HepG2 (cell line): Measurements from ENCODE around the gene TMEM220. TPM values are rescaled to one million over a fixed set of nuclear protein-coding genes. Genes with fewer than 3 reads are reported as not detected.

ENCODE experiments used
- ATF7-NPFF ChIP-seq: sonication (generic); formaldehyde crosslinking; IDR thresholded peaks from 2 replicates; pipeline ENCODE4 v1.8.1; 2023; ENCODE audit warnings: mild to moderate bottlenecking, low read depth, missing genetic modification reagents, moderate library complexity
- CREM ChIP-seq, 2 experiments: sonication (generic) in 1 of 2; formaldehyde crosslinking in 1 of 2; IDR thresholded peaks; 2 replicates each; pipeline versions ENCODE4 v1.4.0 to v1.6.1; 2016 to 2020; ENCODE audit warnings: antibody characterized with exemption in 1 of 2, mild to moderate bottlenecking in 1 of 2, missing genetic modification reagents in 1 of 2
- FOXA1 ChIP-seq, 2 experiments: fragments of 450-650 bp in 1 of 2; sonication (generic) in 1 of 2; formaldehyde crosslinking in 1 of 2; IDR thresholded peaks; 2 replicates each; pipeline versions ENCODE4 v1.4.0 to v1.6.1; 2016 to 2020; ENCODE audit warnings: missing genetic modification reagents in 1 of 2
- GATA4 ChIP-seq: sonication (generic); IDR thresholded peaks from 2 replicates; pipeline ENCODE4 v1.6.1; 2016; ENCODE audit warnings: antibody characterized with exemption, low read depth, borderline replicate concordance
- ISL2 ChIP-seq: sonication (generic); formaldehyde crosslinking; IDR thresholded peaks from 2 replicates; pipeline ENCODE4 v1.5.0; 2020; ENCODE audit warnings: missing genetic modification reagents
- SOX6 ChIP-seq, 2 experiments: fragments of 450-650 bp in 1 of 2; sonication (generic) in 1 of 2; formaldehyde crosslinking in 1 of 2; IDR thresholded peaks; 2 replicates each; pipeline versions ENCODE4 v1.4.0 to v1.6.1; 2017 to 2020; ENCODE audit warnings: antibody characterized with exemption in 1 of 2, mild to moderate bottlenecking in 1 of 2, missing genetic modification reagents in 1 of 2
- TBX3 ChIP-seq: fragments of 450-650 bp; IDR thresholded peaks from 2 replicates; pipeline ENCODE4 v1.6.1; 2017; ENCODE audit warnings: antibody characterized with exemption, mild to moderate bottlenecking, inconsistent platforms, borderline replicate concordance
- ZNF3 ChIP-seq: IDR thresholded peaks from 2 replicates; pipeline ENCODE4 v1.7.0; 2017; ENCODE audit warnings: inconsistent platforms
- ZNF501 ChIP-seq: sonication (generic); formaldehyde crosslinking; IDR thresholded peaks from 2 replicates; pipeline ENCODE4 v1.5.1; 2020; ENCODE audit warnings: mild to moderate bottlenecking, moderate library complexity, missing genetic modification reagents
- ZSCAN29 ChIP-seq: sonication (generic); formaldehyde crosslinking; conservative IDR thresholded peaks from 2 replicates; pipeline ENCODE4 v1.4.0; 2020; ENCODE audit warnings: mild to moderate bottlenecking, missing genetic modification reagents
- polyA plus RNA-seq, 8 experiments: library from polyadenylated mRNA; depleted of rRNA in 3 of 8; stranded (reverse) in 7 of 8; unstranded in 1 of 8; fragments of >200 nt; fragmentation: Illumina TruSeq in 4 of 8; extraction: Trizol in 4 of 8; gene quantifications; 2 replicates each; pipeline versions ENCODE4 v1.2.1 to v1.2.3, GENCODE V29; 2011 to 2016; ENCODE audit warnings: low read depth in 4 of 8, missing spikeins in 1 of 8, mixed read lengths in 1 of 8; ENCODE audit not compliant: insufficient read depth in 1 of 8
- total RNA-seq, 5 experiments: library from RNA; depleted of rRNA; stranded (reverse); fragments of >200 nt; fragmentation: Illumina TruSeq; extraction: Trizol; gene quantifications; 2 replicates each; pipeline ENCODE4 v1.2.3, GENCODE V29; 2016; ENCODE audit warnings: low read depth in 1 of 5
- TF ChIP-seq, protein P1 (sequence below), 2 experiments: fragments of 450-650 bp in 1 of 2; sonication (generic) in 1 of 2; formaldehyde crosslinking; IDR thresholded peaks; 2 replicates each; pipeline versions ENCODE4 v1.5.0 to v1.8.0; 2020 to 2022; ENCODE audit warnings: mild to moderate bottlenecking in 1 of 2, missing genetic modification reagents in 1 of 2
- TF ChIP-seq, protein P2 (sequence below), 2 experiments: sonication (generic) in 1 of 2; formaldehyde crosslinking in 1 of 2; IDR thresholded peaks; 2 replicates each; pipeline versions ENCODE4 v1.4.0 to v1.6.1; 2016 to 2020; ENCODE audit warnings: borderline replicate concordance in 1 of 2, low read depth in 1 of 2, mild to moderate bottlenecking in 1 of 2, missing genetic modification reagents in 1 of 2
- TF ChIP-seq, protein P3 (sequence below): sonication (generic); formaldehyde crosslinking; IDR thresholded peaks from 2 replicates; pipeline ENCODE4 v1.5.0; 2020; ENCODE audit warnings: mild to moderate bottlenecking, missing genetic modification reagents, borderline replicate concordance

Gene TMEM220
- total and polyA plus RNA-seq, 2 of the 13 experiments (the other 11 are each of a cell fraction or from before 2014, with no cell fraction given): 1.3 to 2.2 TPM

DNA sequence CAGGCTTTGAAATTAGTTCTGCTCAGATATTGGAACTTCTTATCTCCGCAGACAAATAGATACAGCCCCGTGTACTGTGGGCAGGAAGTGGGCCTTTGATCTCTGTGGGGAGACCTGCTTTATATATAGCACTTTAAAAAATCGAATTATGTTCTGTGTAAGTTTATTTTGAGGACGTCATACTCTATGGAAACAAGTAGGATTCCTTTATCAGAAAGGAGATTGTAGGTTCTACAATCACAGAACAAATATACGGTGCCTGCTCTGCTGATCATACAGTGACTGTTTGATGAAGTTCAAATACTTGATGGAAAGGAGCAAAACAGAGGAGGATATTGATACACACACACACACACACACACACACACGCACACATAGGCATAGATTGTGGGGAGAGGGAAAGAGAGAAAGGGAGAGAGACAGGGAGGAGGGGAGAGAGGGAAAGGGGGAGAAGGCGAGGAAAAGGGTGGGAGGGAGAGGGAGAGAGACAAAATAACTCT lies 14.7 kb upstream of the TMEM220 start (continued):
- TF ChIP-seq, protein P1, sequence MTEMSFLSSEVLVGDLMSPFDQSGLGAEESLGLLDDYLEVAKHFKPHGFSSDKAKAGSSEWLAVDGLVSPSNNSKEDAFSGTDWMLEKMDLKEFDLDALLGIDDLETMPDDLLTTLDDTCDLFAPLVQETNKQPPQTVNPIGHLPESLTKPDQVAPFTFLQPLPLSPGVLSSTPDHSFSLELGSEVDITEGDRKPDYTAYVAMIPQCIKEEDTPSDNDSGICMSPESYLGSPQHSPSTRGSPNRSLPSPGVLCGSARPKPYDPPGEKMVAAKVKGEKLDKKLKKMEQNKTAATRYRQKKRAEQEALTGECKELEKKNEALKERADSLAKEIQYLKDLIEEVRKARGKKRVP (CRISPR knock-in tag; IDR thresholded peaks at IDR 0.05): no peak
- TF ChIP-seq ATF7-NPFF (no peak), ZNF501 (CRISPR knock-in tag) (no peak), ISL2 (CRISPR knock-in tag) (peak; percentile 66; the same call in 1 of the 2 replicates), CREM (IDR thresholded peaks at IDR 0.05) (peak; percentile 78), CREM (CRISPR knock-in tag; IDR thresholded peaks at IDR 0.05) (no peak), SOX6 (IDR thresholded peaks at IDR 0.05) (no peak), SOX6 (CRISPR knock-in tag; IDR thresholded peaks at IDR 0.05) (peak; percentile 56; the same call in 1 of the 2 replicates), FOXA1 (IDR thresholded peaks at IDR 0.05) (no peak), FOXA1 (CRISPR knock-in tag; IDR thresholded peaks at IDR 0.05) (peak; percentile 41; the same call in 1 of the 2 replicates), ZNF3 (0 out of 2 replicates have a peak, but pooled peaks have one; percentile 48), TBX3 (peak; percentile 38; the same call in 1 of the 2 replicates), GATA4 (peak; percentile 61; the same call in 1 of the 2 replicates), ZSCAN29 (CRISPR knock-in tag) (peak; percentile 51; the same call in 1 of the 2 replicates)
- TF ChIP-seq, protein P2, sequence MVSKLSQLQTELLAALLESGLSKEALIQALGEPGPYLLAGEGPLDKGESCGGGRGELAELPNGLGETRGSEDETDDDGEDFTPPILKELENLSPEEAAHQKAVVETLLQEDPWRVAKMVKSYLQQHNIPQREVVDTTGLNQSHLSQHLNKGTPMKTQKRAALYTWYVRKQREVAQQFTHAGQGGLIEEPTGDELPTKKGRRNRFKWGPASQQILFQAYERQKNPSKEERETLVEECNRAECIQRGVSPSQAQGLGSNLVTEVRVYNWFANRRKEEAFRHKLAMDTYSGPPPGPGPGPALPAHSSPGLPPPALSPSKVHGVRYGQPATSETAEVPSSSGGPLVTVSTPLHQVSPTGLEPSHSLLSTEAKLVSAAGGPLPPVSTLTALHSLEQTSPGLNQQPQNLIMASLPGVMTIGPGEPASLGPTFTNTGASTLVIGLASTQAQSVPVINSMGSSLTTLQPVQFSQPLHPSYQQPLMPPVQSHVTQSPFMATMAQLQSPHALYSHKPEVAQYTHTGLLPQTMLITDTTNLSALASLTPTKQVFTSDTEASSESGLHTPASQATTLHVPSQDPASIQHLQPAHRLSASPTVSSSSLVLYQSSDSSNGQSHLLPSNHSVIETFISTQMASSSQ (IDR thresholded peaks at IDR 0.05; ENCODE audit: low read depth): 0 out of 2 replicates have a peak, but pooled peaks have one; percentile 14
- TF ChIP-seq, protein P2 (CRISPR knock-in tag; IDR thresholded peaks at IDR 0.05; ENCODE audit: borderline replicate concordance): no peak
- TF ChIP-seq, protein P3, sequence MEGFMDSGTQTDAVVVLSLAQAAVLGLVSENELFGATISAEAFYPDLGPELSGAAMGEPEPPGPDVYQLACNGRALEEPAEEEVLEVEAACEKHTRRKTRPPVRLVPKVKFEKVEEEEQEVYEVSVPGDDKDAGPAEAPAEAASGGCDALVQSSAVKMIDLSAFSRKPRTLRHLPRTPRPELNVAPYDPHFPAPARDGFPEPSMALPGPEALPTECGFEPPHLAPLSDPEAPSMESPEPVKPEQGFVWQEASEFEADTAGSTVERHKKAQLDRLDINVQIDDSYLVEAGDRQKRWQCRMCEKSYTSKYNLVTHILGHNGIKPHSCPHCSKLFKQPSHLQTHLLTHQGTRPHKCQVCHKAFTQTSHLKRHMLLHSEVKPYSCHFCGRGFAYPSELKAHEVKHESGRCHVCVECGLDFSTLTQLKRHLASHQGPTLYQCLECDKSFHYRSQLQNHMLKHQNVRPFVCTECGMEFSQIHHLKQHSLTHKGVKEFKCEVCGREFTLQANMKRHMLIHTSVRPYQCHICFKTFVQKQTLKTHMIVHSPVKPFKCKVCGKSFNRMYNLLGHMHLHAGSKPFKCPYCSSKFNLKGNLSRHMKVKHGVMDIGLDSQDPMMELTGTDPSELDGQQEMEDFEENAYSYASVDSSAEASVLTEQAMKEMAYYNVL (CRISPR knock-in tag): peak; percentile 30; the same call in 1 of the 2 replicates
